Measurements from ENCODE around the gene CDON.

DNA sequence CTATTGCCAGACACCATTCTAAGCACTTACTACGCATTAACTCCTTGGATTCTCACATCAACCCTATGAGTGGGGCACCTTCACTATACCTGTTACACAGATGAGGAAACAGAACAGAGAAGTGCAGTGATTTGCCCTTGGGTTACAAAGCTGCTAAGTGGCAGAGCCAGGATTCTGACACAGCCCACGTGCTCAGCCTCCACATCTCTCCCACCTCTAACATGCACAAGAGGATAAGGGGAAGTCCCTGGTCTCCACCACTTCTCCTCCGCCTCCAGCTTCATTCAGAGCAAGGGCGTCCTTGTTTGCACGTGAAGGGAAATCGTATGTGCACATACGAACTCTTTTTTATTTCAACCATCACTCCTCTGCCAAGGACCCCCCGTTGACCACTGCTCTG lies 53.7 kb downstream of the CDON start:
- no peak for TF ChIP-seq POLR2A (IDR thresholded peaks at IDR 0.05; ENCODE audit: low read length)
- no peak for TF ChIP-seq GATA1 (IDR thresholded peaks at IDR 0.05; ENCODE audit: low read depth, low read length)
